22Rv1 (cell line): ENCODE results near the gene RAPGEF4.

ENCODE experiments used
- ZFX ChIP-seq: fragments of 450-650 bp; IDR thresholded peaks from 2 replicates; pipeline ENCODE4 v1.6.1; 2017; ENCODE audit warnings: antibody characterized with exemption, borderline replicate concordance
- TF ChIP-seq, protein P1 (sequence below): fragments of 450-650 bp; IDR thresholded peaks from 2 replicates; pipeline ENCODE4 v1.5.1; 2017; ENCODE audit warnings: mild to moderate bottlenecking

GRCh38 chr2:173030561-173031490, 295.2 kb downstream of the RAPGEF4 start:
- TF ChIP-seq, protein P1, sequence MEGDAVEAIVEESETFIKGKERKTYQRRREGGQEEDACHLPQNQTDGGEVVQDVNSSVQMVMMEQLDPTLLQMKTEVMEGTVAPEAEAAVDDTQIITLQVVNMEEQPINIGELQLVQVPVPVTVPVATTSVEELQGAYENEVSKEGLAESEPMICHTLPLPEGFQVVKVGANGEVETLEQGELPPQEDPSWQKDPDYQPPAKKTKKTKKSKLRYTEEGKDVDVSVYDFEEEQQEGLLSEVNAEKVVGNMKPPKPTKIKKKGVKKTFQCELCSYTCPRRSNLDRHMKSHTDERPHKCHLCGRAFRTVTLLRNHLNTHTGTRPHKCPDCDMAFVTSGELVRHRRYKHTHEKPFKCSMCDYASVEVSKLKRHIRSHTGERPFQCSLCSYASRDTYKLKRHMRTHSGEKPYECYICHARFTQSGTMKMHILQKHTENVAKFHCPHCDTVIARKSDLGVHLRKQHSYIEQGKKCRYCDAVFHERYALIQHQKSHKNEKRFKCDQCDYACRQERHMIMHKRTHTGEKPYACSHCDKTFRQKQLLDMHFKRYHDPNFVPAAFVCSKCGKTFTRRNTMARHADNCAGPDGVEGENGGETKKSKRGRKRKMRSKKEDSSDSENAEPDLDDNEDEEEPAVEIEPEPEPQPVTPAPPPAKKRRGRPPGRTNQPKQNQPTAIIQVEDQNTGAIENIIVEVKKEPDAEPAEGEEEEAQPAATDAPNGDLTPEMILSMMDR = no peak
- TF ChIP-seq ZFX = no peak
